NCI-H226 (cell line): ENCODE measurements around the gene ARID2.

Experiments
- DNase-seq: peaks from one replicate; pipeline ENCODE4 v3.0.0-alpha.2; 2015

ARID2 gene

DNA sequence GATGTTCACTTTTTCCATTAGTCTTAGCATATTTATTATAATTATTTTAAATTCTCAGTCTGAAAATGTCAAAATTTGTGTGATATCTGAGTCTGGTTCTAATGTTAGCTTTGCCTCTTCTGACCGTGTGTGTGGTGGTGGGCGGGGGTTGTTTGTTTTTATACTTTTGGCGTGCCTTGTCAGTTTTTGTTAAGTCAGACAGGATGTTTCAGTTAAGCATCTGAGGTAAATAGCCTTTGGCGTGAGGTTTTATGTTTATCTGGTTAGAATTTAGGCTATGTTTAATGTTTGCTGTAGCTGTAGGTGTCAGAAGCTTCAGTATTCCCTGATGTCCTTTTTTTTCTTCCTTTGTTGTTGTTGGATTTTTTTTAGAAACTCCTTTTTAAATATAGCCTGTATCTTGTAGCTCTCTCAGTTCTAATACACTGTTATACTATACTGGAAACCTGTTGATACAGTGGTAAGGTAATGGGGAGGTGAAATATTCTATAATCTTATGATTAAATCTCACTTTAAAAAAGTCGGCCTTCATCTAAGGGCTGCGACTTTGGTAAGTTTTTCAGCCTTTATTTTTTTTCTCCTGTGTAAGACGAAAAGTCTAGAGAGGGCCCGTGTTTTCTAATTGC is 149.2 kb downstream of the ARID2 start:
- no peak for DNase-seq

DNA sequence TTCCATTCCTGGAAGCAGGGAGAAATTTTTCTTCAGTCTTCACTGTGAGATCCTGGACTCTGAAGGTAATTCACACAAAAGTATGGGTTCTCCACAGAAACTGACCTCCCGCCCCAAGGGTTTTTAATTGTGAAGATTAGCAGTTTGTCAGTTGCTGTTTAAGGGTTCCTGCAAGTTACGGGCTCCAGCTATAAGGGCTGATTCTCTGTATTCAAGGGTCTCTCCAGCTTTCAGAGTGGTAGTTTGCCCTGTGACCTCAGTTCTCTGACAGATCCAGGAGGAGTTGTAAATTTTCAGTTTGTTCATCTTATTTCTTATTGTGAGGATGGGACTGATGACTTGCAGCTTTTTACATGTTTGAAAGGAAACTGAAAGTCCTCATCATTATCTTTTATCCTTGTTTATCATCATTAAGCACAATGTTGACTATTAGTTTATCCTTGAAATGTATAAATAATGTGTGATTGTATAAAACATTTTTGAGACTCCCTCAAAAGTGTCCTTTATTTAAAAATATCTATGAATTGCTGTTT is 149.9 kb downstream of the ARID2 start:
- no peak for DNase-seq

DNA sequence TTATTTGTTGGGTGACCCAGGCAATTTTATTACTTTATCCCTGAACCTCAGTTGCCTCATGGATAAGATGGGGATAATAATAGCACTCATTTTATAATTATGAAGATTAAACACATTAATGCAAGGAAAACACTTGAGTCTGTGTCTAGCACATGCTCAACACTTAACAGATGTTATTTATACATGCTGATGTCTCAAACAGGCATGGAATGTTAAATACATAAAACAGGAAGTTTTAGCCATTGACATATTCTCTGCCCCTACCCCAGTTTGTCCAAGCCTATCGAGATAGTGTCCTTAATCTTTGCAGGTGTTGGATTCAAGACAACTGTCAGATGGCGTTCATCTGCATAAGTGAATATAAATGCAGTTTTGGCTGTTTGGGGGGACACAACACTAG is 151.0 kb downstream of the ARID2 start:
- no peak for DNase-seq

DNA sequence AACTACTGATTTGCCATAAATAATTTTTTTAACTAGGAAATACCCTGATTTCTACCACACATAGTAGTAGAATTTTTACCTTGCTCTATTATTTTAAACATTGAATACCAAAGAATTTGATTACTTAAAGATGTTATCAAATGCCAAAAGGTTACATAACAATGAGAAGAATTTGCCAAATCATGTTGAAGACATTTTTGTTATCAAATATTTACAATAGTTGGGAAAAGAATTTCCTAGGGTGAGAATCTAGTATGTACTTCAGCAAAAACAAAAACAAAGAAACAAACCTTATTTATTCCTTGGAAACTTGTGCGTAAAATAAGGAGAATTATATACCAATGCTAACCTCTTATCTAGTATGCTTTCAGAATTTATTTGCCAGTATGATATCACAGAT is 153.7 kb downstream of the ARID2 start:
- peak; percentile 10 for DNase-seq

DNA sequence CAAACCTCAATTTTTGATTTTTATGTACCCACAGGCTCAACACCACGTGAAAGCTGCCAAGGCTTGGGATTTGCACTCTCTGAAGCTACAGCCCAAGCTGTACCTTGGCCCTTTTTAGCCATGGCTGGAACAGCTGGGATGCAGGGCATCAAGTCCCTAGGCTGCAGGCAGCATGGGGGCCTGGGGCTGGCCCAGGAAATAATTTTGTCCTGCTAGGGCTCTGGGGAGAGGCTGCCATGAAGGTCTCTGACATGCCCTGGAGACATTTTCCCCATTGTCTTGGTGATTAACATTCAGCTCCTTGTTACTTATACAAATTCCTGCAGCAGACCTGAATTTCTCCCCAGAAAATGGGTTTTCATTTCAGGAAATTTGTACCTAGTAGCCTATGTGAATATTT is 157.2 kb downstream of the ARID2 start:
- DNase-seq, result no peak

DNA sequence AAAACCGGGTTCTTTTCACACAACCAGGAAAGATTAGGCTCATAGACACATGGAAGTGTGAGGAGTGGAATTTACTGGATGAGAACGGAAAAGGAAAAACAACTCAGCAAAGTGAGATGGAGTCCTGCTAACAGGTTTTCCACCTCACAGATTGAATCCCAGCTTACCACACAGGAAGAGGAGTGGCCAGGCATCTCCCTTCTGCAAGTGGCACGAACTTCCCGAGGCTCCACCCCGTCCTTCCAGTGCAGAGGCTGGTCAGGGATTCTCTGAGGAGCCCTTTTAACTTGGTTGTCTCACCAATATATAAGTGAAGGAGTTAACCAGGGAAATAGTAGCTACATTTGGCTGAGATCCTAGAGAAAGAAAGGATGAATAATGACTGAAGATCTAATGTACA is 158.0 kb downstream of the ARID2 start:
- DNase-seq, result peak; percentile 45

DNA sequence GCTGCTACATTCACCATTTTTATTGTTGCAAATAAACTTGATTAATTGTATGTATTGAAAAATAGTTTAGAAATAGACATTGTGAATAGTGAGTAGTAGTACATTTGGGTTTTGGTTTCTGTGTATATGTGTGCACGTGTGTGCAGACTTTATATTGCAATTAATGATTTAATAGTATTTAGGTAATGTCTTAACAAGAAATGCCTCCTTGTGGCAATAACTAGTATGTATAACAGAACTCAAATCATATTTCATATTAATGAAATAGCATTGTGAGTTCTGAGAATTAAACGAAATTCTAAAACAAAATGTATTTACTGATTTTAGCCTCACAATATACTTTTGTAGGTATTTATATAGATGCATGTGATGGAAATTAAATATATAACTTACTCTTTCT is 160.8 kb downstream of the ARID2 start:
- no peak for DNase-seq

DNA sequence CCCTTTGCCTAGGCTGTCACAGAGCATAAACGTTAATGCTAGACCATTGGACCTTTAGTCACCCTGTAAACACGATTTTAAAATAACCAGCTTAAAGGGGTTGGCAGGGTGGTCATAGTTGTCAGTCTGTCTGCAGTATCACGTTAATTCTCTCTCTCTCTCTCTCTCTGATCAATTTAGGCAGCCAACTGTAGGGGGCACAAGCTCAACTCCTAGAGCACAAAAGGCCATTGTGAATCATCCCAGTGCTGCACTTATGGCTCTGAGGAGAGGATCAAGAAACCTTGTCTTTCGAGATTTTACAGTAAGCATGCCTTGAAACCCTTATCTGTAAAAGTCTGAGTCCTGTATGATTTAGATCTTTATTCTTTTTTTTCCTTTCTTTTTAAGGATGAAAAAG is 163.7 kb downstream of the ARID2 start:
- no peak for DNase-seq

DNA sequence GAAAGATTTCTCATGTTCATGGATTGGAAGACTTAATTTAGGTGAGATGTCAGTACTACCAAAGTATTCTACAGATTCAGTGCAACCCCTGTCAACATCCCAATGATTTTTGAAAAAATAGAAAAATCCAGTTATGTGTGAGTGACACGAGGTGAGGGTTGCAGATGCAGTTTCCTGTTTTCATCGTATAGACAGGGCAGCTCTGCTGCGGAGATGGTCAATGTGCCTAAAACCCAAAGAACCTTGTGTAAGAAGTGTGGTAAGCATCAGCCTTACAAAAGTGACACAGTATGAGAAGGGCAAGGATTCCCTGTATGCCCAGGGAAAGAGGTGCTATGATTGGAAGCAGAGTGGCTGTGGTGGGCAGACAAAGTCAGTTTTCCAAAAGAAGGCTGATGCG is 166.5 kb downstream of the ARID2 start:
- no peak for DNase-seq

DNA sequence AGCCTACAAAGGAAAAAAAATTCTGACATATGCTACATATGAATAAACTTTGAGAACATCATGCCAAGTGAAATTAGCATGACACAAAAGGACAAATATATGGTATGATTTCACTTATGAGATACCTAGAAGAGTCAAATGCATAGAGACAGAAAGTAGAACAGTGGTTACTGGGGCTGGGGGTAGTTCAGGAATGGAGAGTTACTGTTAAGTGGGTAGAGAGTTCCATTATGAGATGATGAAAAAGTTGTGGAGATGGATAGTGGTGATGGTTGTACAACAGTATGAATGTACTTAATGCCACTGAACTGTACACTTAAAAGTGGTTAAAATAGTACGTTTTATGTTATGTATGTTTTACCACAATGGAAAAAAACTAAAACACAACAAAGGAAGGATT is 168.6 kb downstream of the ARID2 start:
- DNase-seq, result no peak

DNA sequence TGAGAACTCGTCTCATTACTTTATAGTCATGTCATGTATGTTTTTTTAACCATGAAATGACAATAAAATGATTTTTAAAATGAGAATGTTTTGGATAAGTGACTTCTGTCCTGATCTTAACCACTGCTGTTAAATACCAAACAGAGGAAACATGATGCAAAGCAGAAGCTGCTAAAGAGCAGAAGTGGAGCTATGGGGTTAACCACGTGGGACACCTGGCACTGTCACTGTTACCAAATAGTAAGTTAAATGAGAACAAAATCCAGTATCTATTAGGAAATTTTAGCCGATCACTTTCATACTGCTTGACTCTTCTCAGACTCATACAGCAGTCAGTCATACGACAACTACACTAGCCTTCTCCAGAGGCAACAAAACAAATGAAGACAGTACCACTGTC is 178.4 kb downstream of the ARID2 start:
- no peak for DNase-seq

DNA sequence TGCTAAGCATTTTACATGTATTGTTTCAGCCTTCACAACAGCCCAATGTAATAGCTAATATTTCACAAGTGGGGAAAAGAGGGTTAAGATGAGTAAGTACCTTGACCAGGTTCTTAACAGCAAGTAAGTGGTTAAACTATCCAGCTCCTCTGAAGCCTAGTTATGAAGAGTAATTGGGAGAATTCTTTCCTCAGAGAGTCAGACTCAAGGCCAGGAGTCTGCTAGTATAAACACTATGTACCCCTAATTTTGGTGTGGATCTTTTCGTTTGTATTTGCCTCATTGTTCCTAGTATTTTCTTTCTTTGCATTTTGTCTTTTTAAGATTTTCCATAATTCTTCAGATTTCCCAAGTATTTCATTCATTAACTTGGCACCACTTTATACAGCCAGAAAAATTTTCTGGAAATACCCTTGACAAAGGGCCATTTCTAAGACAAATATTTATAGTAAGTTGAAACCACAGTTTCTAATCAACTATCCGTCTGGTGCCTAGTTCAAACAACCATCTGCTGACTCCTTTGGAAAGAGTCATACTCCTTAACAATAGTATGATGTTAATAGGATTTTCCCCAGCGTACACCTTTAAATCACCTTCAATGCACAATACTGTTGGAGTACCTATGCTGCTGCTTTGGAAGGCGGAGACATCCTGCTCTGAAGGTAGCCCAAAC is 179.7 kb downstream of the ARID2 start:
- DNase-seq, result no peak

DNA sequence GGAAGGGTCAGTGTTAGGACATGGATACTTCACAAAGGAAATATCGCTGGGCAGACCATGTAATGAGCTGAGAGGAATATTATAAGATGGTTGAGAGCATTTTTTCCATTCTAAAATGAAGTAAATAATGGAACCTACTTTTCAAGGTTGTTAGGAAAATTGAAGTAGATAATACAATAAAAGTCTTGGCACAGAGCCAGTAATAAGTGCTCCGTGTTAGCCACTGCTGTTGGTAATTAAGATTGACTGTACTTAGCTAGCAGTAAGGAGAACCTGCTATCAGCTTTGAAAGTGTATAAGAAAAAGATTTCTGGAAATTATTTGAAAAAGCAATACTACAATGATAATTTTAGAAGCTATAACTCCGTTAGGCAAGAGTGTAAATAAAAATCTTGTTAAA is 183.3 kb downstream of the ARID2 start:
- DNase-seq, result no peak

DNA sequence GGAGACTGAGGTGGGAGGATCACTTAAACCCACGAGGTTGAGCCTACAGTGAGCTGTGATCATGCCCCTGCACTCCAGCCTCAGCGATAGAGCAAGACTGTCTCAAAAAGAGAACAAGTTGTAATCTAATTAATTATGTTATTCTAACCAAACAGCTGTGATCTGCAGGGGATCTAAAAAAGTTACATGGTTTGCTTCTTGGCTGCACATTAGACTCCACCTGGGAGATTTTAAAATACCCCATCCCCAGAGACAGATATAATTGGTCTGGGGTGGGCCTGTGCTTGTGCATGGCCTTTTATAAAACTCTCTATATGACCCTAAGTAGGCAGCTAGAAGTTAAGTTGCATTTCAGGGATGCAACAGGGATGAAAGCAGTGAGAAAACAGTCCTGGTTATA is 184.1 kb downstream of the ARID2 start:
- no peak for DNase-seq

DNA sequence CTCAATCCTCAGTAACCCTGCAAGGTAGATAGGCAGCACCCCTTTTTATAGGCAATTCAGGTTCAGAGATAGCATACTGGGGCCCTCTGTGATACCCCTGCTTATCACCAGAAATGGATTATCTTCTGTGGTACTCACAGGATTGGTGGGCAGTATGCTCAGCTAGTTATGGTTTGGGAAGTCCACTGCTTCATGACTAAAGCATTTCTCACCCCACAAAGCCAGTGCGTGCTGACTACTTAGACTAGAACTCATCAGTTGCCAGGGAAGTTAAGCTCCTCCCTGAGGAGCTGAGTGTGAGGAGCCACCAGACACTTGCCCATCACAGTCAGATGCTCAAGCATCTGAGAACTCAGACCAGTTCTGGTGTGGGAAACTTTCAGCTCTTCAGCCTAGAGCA is 184.6 kb downstream of the ARID2 start:
- peak; percentile 90 for DNase-seq

DNA sequence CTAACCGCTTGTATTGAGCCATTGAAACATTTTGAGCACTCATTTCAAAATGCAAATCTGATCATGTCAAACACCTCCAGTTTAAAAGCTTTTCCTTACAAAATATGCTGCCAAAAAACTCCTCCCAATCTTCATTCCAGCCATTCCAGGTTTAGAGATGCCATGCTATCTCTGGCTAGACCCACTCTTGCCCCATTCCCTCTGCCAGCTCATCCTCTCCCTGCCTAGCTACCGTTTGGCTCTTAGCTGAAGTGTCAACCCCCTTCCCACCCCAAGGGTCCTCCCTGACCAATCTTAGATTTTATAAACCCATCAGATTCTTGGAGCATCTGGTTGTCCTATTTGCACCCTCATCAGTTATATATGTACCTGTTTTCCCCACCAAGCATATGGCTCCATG is 185.9 kb downstream of the ARID2 start:
- DNase-seq, result peak; percentile 54

DNA sequence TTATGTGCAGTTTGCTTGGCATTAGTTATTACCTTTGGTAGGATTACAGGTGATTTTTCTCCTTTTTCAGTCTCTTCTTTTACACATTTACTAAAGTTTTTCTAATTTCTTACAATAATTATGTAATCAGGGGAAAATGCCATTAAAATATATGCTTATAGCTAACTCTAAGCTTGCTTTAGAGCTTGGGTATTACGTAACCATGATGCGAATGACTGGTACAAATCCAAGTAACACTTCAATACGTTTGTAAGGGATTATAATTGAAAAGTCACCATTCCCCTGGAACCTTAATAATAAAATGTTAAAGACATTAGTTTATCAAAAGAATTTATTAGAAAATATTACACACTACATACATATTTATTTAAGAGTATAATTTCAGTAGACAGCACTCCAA is 189.3 kb downstream of the ARID2 start:
- DNase-seq, result no peak

DNA sequence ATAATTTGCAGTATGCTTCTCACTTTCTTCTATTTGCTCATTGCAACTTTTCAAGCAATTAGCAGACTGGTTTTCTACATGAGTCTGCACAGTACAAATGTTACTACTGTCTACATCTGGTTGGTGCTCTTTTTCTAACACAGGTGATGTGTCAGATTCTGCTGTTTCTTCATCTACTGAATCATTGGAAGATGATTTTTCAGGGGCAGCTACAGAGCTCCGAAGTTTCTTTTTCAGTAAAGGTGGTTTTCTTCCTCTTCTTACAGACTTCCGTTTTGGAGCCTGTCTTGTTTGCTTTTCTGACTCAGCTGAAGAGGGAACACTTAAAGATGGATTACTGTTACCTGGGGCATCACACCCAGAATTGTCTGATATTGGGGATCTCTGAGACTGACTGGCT is 198.8 kb downstream of the ARID2 start:
- no peak for DNase-seq

DNA sequence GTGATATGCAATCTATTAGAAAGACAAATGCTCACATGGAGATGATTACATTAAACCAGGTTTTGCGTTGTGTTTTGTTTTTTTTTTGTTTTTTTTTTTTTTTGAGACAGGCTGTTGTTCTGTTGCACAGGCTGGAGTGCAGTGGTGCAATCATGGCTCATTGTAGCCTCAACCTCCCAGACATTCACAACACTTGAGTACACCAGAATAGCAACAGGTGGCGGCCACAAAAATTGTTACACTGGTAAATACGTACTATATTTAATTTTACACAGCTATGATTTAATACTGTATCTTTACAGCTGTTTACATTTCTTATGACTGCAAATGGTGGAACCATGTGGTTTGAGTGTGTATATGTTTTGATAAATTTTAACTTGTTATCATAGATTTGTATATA is 200.9 kb downstream of the ARID2 start:
- DNase-seq, result no peak

DNA sequence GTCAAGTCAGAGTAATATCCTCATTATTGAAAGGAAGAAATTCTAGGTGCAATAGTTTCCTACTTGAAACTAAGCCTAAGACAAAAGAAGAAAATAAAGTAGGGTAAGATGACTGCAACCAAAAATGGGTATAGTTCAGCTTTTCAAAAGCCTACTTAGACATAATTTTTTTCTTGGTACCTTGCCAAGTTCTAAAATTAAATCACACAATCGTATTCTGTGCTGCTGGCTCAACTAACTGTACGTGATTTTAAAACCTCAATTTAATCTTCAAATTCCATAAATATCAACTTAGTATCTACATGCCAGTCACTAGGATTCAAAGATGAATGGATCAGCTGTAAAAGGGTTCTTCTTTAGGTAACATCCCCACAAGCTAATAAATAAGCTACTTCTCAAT is 204.0 kb downstream of the ARID2 start:
- no peak for DNase-seq

DNA sequence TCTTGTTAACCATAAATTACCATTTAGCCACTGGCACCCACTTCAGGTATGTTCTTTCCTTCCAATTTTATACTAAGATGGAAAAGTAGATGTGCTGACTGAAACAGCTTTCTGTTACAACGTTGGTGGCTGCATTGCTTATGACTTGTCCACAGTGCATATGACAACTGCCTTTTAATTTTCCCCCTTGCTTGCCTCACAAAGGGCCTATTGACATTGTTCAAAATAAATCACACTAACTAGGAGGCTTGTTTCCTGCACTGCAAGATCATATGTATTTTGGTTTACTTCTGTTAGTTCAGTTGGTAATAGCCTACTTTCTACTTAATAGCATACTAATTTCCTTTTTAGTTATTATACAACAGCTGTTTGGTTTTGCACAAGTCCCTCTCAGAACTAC is 205.4 kb downstream of the ARID2 start:
- no peak for DNase-seq

DNA sequence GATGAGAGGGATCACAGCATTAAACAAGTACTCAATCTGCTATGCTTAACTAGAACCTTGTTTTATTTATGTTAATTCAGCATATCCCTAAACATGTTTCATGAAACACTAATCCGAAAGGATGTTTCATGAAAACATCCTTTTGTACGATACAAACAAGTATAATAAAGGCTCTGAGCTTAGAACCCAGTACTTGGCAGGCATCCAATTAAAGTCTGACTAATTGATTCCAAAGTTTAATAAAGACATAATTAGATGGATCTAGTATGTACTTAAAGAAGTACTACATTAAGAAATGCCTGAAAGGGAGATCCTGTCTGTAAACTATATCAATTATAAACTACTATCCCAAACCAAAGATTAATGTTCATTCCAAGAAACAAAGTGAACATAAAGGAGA is 209.1 kb downstream of the ARID2 start:
- DNase-seq, result no peak

DNA sequence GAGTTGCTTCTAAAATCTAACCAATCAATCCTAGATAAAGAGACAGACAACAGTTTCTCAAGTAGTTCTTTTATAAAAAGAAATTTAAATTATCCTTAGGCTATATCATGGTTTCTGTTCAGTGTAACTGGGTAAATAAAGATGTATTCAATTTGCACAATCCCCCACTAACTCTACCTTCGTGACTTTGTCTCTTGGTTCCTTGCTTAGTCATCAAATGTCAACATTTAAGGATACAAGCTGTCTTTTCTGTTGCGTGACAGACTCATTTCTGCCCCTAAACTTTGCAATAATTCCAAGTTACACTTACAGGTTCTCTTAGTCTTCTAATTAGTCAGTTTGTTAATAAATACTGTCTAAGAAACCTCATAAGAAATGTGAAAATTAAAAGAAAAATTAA is 210.3 kb downstream of the ARID2 start:
- DNase-seq, result no peak

DNA sequence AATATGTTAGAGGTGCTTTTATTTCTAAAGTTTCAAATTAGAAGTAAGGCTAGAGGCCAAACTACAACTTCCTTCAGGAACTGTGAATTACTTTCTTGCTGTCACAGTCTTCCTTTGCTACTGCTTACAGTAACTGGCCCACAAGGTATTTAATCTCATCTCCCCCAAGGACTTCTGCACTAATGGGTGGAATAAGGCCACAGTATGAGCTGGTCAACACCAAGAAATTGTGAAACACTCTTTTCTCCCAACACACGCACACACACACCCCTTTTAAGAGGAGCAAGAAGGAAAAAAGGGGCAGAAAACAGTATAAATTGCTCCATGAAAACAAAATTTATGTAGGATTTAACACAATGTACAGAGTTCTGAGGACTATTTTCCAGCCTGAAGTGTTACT is 215.3 kb downstream of the ARID2 start:
- DNase-seq, result peak; percentile 12

DNA sequence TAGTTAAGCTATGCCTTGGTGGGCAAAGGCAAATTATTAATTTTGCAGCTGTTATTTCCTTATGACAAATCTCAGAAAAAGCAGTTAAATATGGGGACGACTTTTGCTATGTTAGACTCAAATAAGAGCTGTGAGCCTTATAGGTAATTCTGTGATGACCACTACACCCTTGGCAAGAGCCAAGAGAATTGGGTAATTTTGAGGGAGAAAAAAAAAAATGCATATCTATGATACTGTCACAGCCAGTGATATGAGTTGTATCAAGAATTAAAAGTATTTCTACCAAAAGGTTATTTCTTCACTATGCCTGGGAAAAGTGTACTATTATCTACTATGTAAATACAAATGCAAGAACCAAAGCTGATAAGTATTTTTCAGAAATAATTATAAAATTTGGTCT is 216.9 kb downstream of the ARID2 start:
- peak; percentile 78 for DNase-seq
